ENCODE results near the gene DDX47. TPM values are rescaled to one million over a fixed set of nuclear protein-coding genes. Genes with fewer than 3 reads are reported as not detected.

Gene DDX47
- total and polyA plus RNA-seq, 9 of the 15 experiments (the other 6 are each of a cell fraction or from before 2014, with no cell fraction given): 39.4 to 186 (median 64.4) TPM

- Histone ChIP-seq H3K4me2 (ENCODE audit: insufficient read depth, low read length) (no peak overlapping the region; the same call in 1 of the 2 replicates), H3K79me2 (ENCODE audit: control insufficient read depth, insufficient read depth, low read length) (no peaks in the 10 kb centered on the region), H3K36me3 (ENCODE audit: control insufficient read depth, insufficient read depth, low read length) (no peaks in the 10 kb centered on the region), H4K20me1 (replicated peaks; ENCODE audit: control insufficient read depth, insufficient read depth, low read length) (no peaks in the 10 kb centered on the region), H3K4me3 (no peak overlapping the region), H2AFZ (ENCODE audit: low read depth, low read length) (peak overlapping the region; percentile 40), H3K27ac (ENCODE audit: extremely low read depth, low read depth, low read length) (no peak overlapping the region), H3K9ac (ENCODE audit: insufficient read depth in 1 of 2, low read depth in 2 of 2, low read length in 2 of 2) (no peak overlapping the region), H3K27me3 (ENCODE audit: control insufficient read depth in 2 of 2, insufficient read depth in 2 of 2, low read length in 2 of 2) (no peaks in the 10 kb centered on the region), H3K4me1 (replicated peaks in 1 of 2; ENCODE audit: control insufficient read depth in 2 of 2, insufficient read depth in 2 of 2, low read length in 2 of 2) (peaks cover 7 to 26% of the 10 kb centered on the region in 2 experiments; a peak in 4 of 5 replicates), H3K9me1 (ENCODE audit: control insufficient read depth, insufficient read depth, low read length) (no peaks in the 10 kb centered on the region), H3K9me3 (replicated peaks; ENCODE audit: control insufficient read depth, insufficient read depth, low read depth, low read length) (no peaks in the 10 kb centered on the region)
- 22% methylated on average over 8 of the region's 8 CpGs for WGBS (ENCODE audit: insufficient coverage, low coverage, missing lambda C conversion rate)
- in situ Hi-C loops (cut with MboI) (no loop called here), intact Hi-C loops (cut with micrococcal nuclease) (no loop called here)
- no TSS peak for BruUV-seq (replicated peaks)
- ATAC-seq: peak; percentile 64
- ChIA-PET POLR2A (interaction anchor here (0.6 kb wide), 1 partner anchor 385 kb away, joined by 3 read pairs; no protein-coding TSS in a partner anchor), CTCF (ENCODE audit: low intra/inter-chr PET ratio) (no interaction called here)
- FAIRE-seq: peak; percentile 19
- DNase-seq (ENCODE audit: extremely low read depth in 1 of 4, low spot score in 3 of 4): peak in 1 of 4 experiments; percentile 41
- TF ChIP-seq HMBOX1 (IDR thresholded peaks at IDR 0.05): peak; percentile 17; the same call in 1 of the 2 replicates
- TF ChIP-seq FOXK1 (CRISPR knock-in tag; IDR thresholded peaks at IDR 0.05; ENCODE audit: borderline replicate concordance): no peak
- peak; percentile 75 for TF ChIP-seq TAL1 (IDR thresholded peaks at IDR 0.05)
- no peak for TF ChIP-seq POLR3G (IDR thresholded peaks at IDR 0.05; ENCODE audit: extremely low read depth, insufficient read length, insufficient replicate concordance)
- peak; percentile 75 for TF ChIP-seq TCF3 (CRISPR knock-in tag; IDR thresholded peaks at IDR 0.05)
- 0 out of 2 replicates have a peak, but pooled peaks have one; percentile 51 for TF ChIP-seq HDAC2 (IDR thresholded peaks at IDR 0.05)
- TF ChIP-seq ZNF740 (CRISPR knock-in tag; IDR thresholded peaks at IDR 0.05): no peak
- no peak for TF ChIP-seq ZNF740 (tag; IDR thresholded peaks at IDR 0.05)
- TF ChIP-seq CBFA2T2 (conservative IDR thresholded peaks at IDR 0.05): peak; percentile 59
- TF ChIP-seq RCOR1 (IDR thresholded peaks at IDR 0.05; ENCODE audit: borderline replicate concordance in 1 of 2, low read depth in 2 of 2, low read length in 2 of 2): peak in 1 of 2 experiments; percentile 46; a peak in 1 of 4 replicates
- no peak for TF ChIP-seq HDGF (IDR thresholded peaks at IDR 0.05)
- peak; percentile 47; the same call in 1 of the 2 replicates for TF ChIP-seq NCOR1 (IDR thresholded peaks at IDR 0.05)
- TF ChIP-seq ARID1B (IDR thresholded peaks at IDR 0.05): peak; percentile 67
- peak; percentile 75 for TF ChIP-seq ATF3 (IDR thresholded peaks at IDR 0.05)
- no peak for TF ChIP-seq ATF3 (CRISPR knock-in tag; conservative IDR thresholded peaks at IDR 0.05)
- peak; percentile 79 for TF ChIP-seq CBFA2T3 (IDR thresholded peaks at IDR 0.05)
- TF ChIP-seq ZNF707 (CRISPR knock-in tag; conservative IDR thresholded peaks at IDR 0.05): no peak
- TF ChIP-seq L3MBTL2 (IDR thresholded peaks at IDR 0.05): peak; percentile 65; the same call in 1 of the 2 replicates
- peak; percentile 11; the same call in 1 of the 2 replicates for TF ChIP-seq SOX6 (IDR thresholded peaks at IDR 0.05)
- TF ChIP-seq KDM1A (IDR thresholded peaks at IDR 0.05): peak; percentile 60 to 67
- TF ChIP-seq ZNF436 (CRISPR knock-in tag; IDR thresholded peaks at IDR 0.05): no peak
Observed at GRCh38 chr12:12806784-12807516, 6.2 kb upstream of the DDX47 start.
